HepG2 (cell line): ENCODE data around the gene SUN1.

Source experiments
- CBFB ChIP-seq: sonication (generic); formaldehyde crosslinking; IDR thresholded peaks from 2 replicates; pipeline ENCODE4 v1.4.0; 2020; ENCODE audit warnings: missing genetic modification reagents
- CCAR2 ChIP-seq: fragments of 200-400 bp; formaldehyde crosslinking; optimal IDR thresholded peaks from 2 replicates; pipeline ENCODE3; 2018; ENCODE audit warnings: low read depth, mild to moderate bottlenecking, low read length, moderate library complexity
- NR2F6 ChIP-seq, 2 experiments: IDR thresholded peaks; 2 replicates each; pipeline ENCODE4 v1.6.1; 2016; ENCODE audit warnings: antibody characterized with exemption in 1 of 2, mild to moderate bottlenecking in 1 of 2
- REL ChIP-seq: sonication (generic); formaldehyde crosslinking; conservative IDR thresholded peaks from 2 replicates; pipeline ENCODE4 v1.8.0; 2022; ENCODE audit warnings: mild to moderate bottlenecking, missing genetic modification reagents, moderate library complexity
- SMC3 ChIP-seq: IDR thresholded peaks from 2 replicates; pipeline ENCODE4 v1.6.1; 2011; ENCODE audit warnings: low read length, improper control_type of control experiment
- SNRNP70 ChIP-seq: fragments of 200-400 bp; formaldehyde crosslinking; IDR thresholded peaks from 2 replicates; pipeline ENCODE4 v1.6.1; 2017; ENCODE audit warnings: mild to moderate bottlenecking, low read depth, low read length, moderate library complexity
- SP1 ChIP-seq, 2 experiments: fragments of 450-650 bp in 1 of 2; sonication (generic) in 1 of 2; formaldehyde crosslinking in 1 of 2; IDR thresholded peaks; 2 replicates each; pipeline versions ENCODE4 v1.4.0 to v1.6.1; 2016 to 2020; ENCODE audit warnings: missing genetic modification reagents in 1 of 2
- ZFP36L2 ChIP-seq: sonication (generic); formaldehyde crosslinking; IDR thresholded peaks from 2 replicates; pipeline ENCODE4 v1.4.0; 2020; ENCODE audit warnings: missing genetic modification reagents
- ZFP41 ChIP-seq: sonication (generic); formaldehyde crosslinking; IDR thresholded peaks from 2 replicates; pipeline ENCODE4 v1.4.0; 2020; ENCODE audit warnings: mild to moderate bottlenecking, missing genetic modification reagents, borderline replicate concordance
- TF ChIP-seq, protein P1 (sequence below): IDR thresholded peaks from 2 replicates; pipeline ENCODE4 v1.6.1; 2016; ENCODE audit warnings: missing compliant biosample characterization, missing genetic modification reagents, borderline replicate concordance
- TF ChIP-seq, protein P2 (sequence below): sonication (generic); formaldehyde crosslinking; IDR thresholded peaks from 2 replicates; pipeline ENCODE4 v1.5.0; 2020; ENCODE audit warnings: mild to moderate bottlenecking, missing genetic modification reagents, moderate library complexity

- TF ChIP-seq CBFB (no peak), SNRNP70 (no peak), REL (no peak), SP1 (IDR thresholded peaks at IDR 0.05) (no peak), SP1 (CRISPR knock-in tag; IDR thresholded peaks at IDR 0.05) (0 out of 2 replicates have a peak, but pooled peaks have one; percentile 39), SMC3 (no peak), ZFP36L2 (CRISPR knock-in tag) (no peak), NR2F6 (IDR thresholded peaks at IDR 0.05) (peak; percentile 59; the same call in 1 of the 2 replicates), NR2F6 (CRISPR knock-in tag; IDR thresholded peaks at IDR 0.05) (no peak), ZFP41 (no peak), CCAR2 (no peak)
- TF ChIP-seq, protein P1, sequence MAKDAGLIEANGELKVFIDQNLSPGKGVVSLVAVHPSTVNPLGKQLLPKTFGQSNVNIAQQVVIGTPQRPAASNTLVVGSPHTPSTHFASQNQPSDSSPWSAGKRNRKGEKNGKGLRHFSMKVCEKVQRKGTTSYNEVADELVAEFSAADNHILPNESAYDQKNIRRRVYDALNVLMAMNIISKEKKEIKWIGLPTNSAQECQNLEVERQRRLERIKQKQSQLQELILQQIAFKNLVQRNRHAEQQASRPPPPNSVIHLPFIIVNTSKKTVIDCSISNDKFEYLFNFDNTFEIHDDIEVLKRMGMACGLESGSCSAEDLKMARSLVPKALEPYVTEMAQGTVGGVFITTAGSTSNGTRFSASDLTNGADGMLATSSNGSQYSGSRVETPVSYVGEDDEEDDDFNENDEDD (CRISPR knock-in tag), result no peak
- TF ChIP-seq, protein P2, sequence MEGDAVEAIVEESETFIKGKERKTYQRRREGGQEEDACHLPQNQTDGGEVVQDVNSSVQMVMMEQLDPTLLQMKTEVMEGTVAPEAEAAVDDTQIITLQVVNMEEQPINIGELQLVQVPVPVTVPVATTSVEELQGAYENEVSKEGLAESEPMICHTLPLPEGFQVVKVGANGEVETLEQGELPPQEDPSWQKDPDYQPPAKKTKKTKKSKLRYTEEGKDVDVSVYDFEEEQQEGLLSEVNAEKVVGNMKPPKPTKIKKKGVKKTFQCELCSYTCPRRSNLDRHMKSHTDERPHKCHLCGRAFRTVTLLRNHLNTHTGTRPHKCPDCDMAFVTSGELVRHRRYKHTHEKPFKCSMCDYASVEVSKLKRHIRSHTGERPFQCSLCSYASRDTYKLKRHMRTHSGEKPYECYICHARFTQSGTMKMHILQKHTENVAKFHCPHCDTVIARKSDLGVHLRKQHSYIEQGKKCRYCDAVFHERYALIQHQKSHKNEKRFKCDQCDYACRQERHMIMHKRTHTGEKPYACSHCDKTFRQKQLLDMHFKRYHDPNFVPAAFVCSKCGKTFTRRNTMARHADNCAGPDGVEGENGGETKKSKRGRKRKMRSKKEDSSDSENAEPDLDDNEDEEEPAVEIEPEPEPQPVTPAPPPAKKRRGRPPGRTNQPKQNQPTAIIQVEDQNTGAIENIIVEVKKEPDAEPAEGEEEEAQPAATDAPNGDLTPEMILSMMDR, result no peak
Observed at GRCh38 chr7:901388-902154, 69.3 kb downstream of the SUN1 start.
